Thyroid gland (tissue), 4 donors: ENCODE data around the gene TLE1.

Source experiments
- CTCF ChIP-seq, 6 experiments: fragments of 200-600 bp in 3 of 6; fragments of 450-650 bp in 3 of 6; sonication (generic) in 3 of 6; IDR thresholded peaks; one replicate each; pipeline ENCODE4 v1.5.1; 2016 to 2019; ENCODE audit warnings: antibody characterized with exemption in 6 of 6, mild to moderate bottlenecking in 2 of 6, inconsistent platforms in 1 of 6, moderate library complexity in 1 of 6
- POLR2A ChIP-seq, 2 donors: fragments of 450-650 bp; IDR thresholded peaks; one replicate each; pipeline ENCODE4 v1.6.1; 2017; ENCODE audit warnings: antibody characterized with exemption in 2 of 2, mild to moderate bottlenecking in 2 of 2, moderate library complexity in 1 of 2

- TF ChIP-seq CTCF (IDR thresholded peaks at IDR 0.05) (no peak), POLR2A (IDR thresholded peaks at IDR 0.05) (no peak)
Measured at GRCh38 chr9:81557452-81558090, 131.8 kb downstream of the TLE1 start.
